B cell (primary cell): Measurements from ENCODE around the gene ZNF462.

Experiments
- EZH2 ChIP-seq: IDR thresholded peaks from 2 replicates; pipeline ENCODE4 v1.6.1; 2012; ENCODE audit warnings: borderline replicate concordance, low read depth, mild to moderate bottlenecking, moderate library complexity, low read length; ENCODE audit not compliant: insufficient read depth, poor library complexity, severe bottlenecking
- TF ChIP-seq, protein P1 (sequence below): fragments of 200-600 bp; IDR thresholded peaks from one replicate; pipeline ENCODE4 v1.8.0; 2022; ENCODE audit warnings: antibody characterized with exemption, mild to moderate bottlenecking

DNA sequence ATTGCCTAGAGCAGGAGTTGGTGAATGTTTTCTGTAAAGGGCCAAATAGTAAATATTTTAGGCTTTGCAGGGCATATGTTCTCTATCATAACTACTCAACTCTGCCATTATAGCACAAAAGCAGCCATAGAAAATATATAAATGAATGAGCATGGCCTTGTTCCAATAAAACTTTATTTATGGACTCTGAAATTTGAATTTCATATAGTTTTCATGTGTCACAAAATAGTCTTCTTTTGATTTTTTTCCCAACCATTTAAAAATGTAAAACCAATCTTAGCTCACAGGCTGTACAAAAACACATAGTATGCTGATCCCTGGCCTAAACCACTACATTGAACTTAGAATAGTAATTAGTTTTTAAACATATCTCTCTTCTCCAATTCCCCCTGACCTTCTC, 179.6 kb downstream of the ZNF462 start:
- TF ChIP-seq, protein P1, sequence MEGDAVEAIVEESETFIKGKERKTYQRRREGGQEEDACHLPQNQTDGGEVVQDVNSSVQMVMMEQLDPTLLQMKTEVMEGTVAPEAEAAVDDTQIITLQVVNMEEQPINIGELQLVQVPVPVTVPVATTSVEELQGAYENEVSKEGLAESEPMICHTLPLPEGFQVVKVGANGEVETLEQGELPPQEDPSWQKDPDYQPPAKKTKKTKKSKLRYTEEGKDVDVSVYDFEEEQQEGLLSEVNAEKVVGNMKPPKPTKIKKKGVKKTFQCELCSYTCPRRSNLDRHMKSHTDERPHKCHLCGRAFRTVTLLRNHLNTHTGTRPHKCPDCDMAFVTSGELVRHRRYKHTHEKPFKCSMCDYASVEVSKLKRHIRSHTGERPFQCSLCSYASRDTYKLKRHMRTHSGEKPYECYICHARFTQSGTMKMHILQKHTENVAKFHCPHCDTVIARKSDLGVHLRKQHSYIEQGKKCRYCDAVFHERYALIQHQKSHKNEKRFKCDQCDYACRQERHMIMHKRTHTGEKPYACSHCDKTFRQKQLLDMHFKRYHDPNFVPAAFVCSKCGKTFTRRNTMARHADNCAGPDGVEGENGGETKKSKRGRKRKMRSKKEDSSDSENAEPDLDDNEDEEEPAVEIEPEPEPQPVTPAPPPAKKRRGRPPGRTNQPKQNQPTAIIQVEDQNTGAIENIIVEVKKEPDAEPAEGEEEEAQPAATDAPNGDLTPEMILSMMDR, result no peak
- no peak for TF ChIP-seq EZH2
